Islet precursor cell (in vitro differentiated cells): ENCODE measurements around the gene SLC26A11.
"Not testable (repeated sequence)": the region's sequence is repeated elsewhere in the genome, so short reads cannot be mapped to it uniquely, and the experiment has no call there.

Experiments
- DNase-seq: peaks from one replicate; pipeline ENCODE4 v3.0.0-alpha.2; 2018

Gene SLC26A11

GRCh38 chr17:80263253-80264204 is 43.3 kb downstream of the SLC26A11 start:
- no peak for DNase-seq

- no peak for DNase-seq
Measured at GRCh38 chr17:80264205-80265075, 44.2 kb downstream of the SLC26A11 start.

GRCh38 chr17:80265205-80266068 is 45.2 kb downstream of the SLC26A11 start:
- DNase-seq, result no peak

DNA sequence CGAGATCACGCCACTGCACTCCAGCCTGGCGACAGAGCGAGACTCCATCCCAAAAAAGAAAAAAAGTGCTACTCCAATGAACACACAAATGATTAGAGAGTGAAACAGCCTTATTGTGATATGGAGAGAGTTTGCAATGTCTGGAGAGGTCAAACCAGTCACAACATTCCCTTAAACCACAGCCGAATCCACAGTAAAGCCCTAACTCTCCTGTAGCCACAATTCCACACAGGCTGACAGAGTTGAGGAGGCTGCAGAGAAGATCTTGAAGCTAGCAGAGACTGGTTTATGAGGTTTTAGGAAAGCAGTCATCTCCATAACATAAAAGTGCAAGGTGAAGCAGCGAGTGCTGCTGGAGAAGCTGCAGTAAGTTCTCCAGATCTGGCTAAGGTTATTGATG is 47.2 kb downstream of the SLC26A11 start:
- no peak for DNase-seq

DNA sequence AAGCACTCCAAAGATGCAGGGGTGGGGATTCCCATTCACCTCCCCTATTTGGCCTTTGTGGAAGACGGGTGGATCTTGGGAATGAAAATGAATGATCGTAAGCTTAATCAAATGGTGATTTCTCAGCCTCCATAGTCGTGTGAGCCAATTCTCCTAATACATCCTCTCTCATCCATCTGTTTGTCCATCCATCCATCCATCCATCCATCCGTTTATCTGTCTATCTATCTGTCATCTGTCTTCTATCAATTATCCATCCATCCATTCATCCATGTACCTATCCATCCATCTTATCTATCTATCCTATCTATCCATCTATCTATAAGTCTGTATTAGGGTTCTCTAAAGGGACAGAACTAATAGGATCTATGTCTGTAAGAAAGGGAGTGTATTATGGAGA is 48.2 kb downstream of the SLC26A11 start:
- DNase-seq, result no peak

- no peak for DNase-seq
Measured at GRCh38 chr17:80269405-80269807, 49.2 kb downstream of the SLC26A11 start.

- DNase-seq, result peak; percentile 74
Measured at GRCh38 chr17:80270104-80270503, 49.9 kb downstream of the SLC26A11 start.

GRCh38 chr17:80270836-80271235 is 50.6 kb downstream of the SLC26A11 start:
- peak; percentile 86 for DNase-seq

DNA sequence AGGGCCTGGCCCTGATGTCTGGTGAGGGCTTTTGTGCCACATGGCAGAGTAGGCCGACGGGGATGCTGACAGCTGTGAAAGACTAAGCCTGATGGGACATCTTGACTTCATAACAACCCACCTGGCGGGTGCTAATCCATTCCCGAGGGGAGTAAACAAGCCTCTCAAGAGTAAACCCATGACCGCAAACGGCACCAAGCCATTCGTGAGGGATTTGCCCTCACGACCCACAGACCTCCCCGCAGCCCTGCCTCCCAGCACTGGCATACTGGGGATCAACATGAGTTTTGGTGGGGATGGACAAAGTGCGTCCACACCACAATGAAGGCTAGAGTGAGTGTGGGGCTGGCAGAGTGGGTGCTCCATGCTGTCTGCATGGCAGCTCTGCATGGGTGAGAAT is 52.1 kb downstream of the SLC26A11 start:
- no peak for DNase-seq

- no peak for DNase-seq
Measured at GRCh38 chr17:80274331-80274730, 54.1 kb downstream of the SLC26A11 start.

DNA sequence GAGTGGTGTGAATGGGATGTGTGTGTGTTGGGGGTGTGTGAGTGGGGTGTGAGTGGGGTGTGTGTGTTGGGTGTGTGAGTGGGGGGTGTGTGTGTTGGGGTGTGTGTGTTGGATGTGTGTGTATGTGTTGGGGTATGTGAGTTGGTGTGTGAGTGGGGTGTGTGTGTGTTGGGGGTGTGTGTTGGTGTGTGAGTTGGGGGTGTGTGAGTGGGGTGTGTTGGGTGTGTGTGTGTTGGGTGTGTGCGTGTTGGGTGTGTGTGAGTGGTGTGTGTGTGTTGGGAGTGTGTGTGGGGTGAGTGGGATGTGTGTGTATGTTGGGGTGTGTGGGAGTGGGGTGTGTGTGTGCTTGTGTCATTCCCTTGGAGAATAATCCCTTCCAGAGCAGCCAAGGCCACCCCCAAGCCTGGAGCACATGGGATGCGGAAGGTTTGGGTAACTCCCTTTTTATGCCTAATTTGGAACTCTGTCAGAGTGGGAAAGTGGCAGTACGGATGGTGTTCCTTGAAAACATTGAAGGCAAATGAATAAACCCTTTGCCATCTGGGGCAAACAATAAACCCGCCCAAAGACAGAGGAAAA is 54.7 kb downstream of the SLC26A11 start:
- no peak for DNase-seq

DNA sequence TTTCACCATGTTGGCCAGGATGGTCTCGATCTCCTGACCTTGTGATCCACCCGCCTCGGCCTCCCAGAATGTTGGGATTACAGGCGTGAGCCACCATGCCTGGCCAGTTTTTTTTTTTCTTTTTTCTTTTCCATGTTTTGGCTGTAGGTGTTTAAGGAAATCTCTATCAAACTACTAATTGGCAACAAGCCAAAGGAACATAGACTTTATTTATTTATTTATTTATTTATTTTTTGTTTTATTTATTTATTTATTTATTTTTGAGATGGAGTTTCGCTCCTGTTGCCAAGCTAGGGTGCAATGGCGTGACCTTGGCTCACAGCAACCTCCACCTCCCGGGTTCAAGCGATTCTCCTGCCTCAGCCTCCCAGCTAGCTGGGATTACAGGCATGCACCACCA is 55.6 kb downstream of the SLC26A11 start:
- DNase-seq, result not testable (repeated sequence)

DNA sequence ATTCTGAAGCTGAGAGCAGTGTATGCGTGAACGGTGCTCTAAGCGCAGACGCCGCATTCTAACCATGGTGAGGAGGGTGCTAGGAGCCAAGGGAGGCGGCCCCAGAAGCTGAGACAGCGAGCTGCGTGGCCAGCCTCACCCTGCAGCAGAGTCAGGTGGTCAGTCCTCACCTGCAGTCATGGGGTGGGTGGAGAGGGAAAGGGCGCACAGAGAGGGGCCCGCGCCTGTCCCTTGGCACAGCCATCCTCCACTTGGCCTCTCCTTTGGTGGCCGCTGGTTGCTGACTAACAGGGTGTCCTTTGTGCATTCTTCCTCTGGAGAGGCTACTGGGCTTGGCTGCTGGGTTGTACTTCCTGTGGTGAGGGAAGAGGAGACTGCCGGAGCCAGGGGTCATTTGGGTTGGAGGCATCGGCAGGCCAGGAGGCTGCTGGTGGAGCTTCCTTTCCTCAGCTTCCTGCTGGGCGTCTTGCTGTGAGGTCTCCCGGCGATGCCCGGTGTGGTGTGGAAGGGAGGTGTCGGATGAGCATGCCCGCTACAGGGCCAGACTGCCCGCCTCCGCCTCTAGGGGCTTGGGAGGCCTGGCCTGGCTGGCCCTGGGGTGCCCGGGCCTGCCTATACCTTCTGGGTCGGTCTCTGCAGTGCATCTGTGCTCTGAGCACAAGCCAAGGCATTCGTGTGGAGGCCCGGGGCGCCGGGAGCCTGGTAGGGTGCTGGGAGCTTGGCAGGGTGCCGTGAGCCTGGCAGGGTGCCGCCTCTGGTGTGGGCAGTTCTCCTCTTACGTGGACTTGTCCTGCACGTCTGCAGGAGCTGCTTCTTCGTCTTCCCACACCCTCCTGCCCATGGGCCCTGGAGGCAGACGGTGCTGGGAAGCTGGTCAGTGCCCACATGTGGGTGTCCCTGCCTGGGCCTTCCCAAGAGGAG is 57.8 kb downstream of the SLC26A11 start:
- no peak for DNase-seq

DNA sequence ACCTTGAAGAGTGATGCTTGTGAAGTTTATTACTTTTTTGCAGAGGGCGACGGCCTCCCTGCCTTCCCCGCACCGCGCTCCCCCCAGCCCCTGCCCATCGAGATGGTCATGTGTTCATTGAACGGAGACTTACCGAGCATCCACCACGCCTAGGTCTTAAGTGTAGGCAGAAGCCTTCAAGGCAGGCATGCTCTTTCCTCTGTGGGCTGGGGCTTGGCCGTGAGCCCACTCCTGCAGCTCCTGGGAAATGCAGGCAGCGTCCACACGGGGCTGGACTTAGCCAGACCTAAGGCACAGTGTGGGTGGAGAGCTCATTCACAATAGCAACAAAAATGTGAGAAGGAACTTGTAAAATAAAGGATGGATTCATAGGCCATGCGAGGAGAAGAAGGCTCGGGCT is 59.7 kb downstream of the SLC26A11 start:
- no peak for DNase-seq

- DNase-seq, result no peak
Measured at GRCh38 chr17:80281516-80281915, 61.3 kb downstream of the SLC26A11 start.

- no peak for DNase-seq
Measured at GRCh38 chr17:80283116-80283852, 63.1 kb downstream of the SLC26A11 start.

- DNase-seq, result no peak
Measured at GRCh38 chr17:80284631-80285030, 64.4 kb downstream of the SLC26A11 start.

- DNase-seq, result no peak
Measured at GRCh38 chr17:80285237-80285920, 65.2 kb downstream of the SLC26A11 start.

DNA sequence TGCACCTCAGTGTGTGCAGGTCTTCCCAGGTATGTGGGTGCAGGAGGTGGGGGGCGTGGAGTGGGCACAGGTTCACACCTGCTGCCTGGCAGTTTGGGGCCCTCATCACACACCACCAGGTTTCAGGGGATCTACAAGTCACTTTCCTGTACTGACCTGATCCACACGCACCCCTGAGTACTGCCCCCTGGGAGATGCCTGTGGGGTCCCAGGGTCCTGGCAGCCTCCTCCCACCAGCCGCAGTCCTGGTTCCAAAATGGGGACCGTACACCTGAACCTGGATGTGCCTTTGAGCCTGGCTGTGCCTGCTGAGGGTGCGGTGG is 66.4 kb downstream of the SLC26A11 start:
- no peak for DNase-seq

GRCh38 chr17:80287038-80287437 is 66.8 kb downstream of the SLC26A11 start:
- DNase-seq, result no peak
